Endothelial cell of umbilical vein (primary cell): ENCODE results near the gene CTSZ.

Experiments
- CTCF ChIP-seq, 2 donors: IDR thresholded peaks; 1 replicate in 1 of 2; 2 replicates in 1 of 2; pipeline ENCODE4 v1.5.1; 2011; ENCODE audit warnings: low read length in 2 of 2, mild to moderate bottlenecking in 2 of 2, moderate library complexity in 2 of 2, control low read depth in 1 of 2, inconsistent platforms in 1 of 2, low read depth in 1 of 2; ENCODE audit not compliant: insufficient read depth in 1 of 2; ENCODE audit errors: extremely low read depth in 1 of 2
- EZH2 ChIP-seq: IDR thresholded peaks from 2 replicates; pipeline ENCODE4 v1.6.1; 2012; ENCODE audit warnings: borderline replicate concordance, low read depth, mild to moderate bottlenecking, moderate library complexity, low read length, inconsistent platforms; ENCODE audit not compliant: severe bottlenecking
- GATA2 ChIP-seq: IDR thresholded peaks from 2 replicates; pipeline ENCODE4 v1.7.0; 2011; ENCODE audit warnings: low read depth, mild to moderate bottlenecking, moderate library complexity, mixed read lengths, low read length; ENCODE audit not compliant: insufficient read length, insufficient read depth
- JUN ChIP-seq: IDR thresholded peaks from 2 replicates; pipeline ENCODE4 v1.6.1; 2011; ENCODE audit warnings: borderline replicate concordance, low read depth; ENCODE audit not compliant: insufficient read length, insufficient read depth
- MAX ChIP-seq: IDR thresholded peaks from 2 replicates; pipeline ENCODE4 v1.6.1; 2011; ENCODE audit not compliant: insufficient read depth, insufficient read length
- MYC ChIP-seq: IDR thresholded peaks from one replicate; pipeline ENCODE4 v1.6.1; 2011; ENCODE audit warnings: mild to moderate bottlenecking, low read depth, low read length
- POLR2A ChIP-seq: IDR thresholded peaks from 2 replicates; pipeline ENCODE4 v1.6.1; 2012; ENCODE audit warnings: low read depth, mild to moderate bottlenecking, control low read depth, low read length
- POLR2AphosphoS5 ChIP-seq: IDR thresholded peaks from 2 replicates; pipeline ENCODE4 v1.6.1; 2012; ENCODE audit warnings: low read depth, mild to moderate bottlenecking, control low read depth, low read length, moderate library complexity; ENCODE audit not compliant: insufficient read depth

DNA sequence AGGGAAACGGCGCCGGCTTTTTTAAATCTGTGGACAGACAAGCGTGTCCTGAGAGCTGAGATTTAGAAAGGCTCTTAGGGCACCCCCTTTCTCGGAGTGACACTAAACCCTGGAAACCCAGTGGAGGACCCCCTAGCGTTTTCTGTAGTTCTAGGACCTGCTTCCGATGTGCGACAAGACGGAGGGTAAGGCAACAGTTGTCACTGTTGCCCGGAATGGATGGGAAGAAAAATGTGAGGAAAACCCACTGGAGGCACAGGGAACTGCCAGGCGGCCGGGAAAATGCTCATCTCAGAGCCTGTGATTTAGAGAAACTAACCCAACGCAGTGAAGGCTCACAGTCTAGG is 25.6 kb upstream of the CTSZ start:
- TF ChIP-seq CTCF (IDR thresholded peaks at IDR 0.05; ENCODE audit: extremely low read depth in 1 of 2, insufficient read depth in 1 of 2, low read depth in 1 of 2, low read length in 2 of 2) (no peak), JUN (no peak), EZH2 (no peak), POLR2A (no peak), MYC (no peak), MAX (no peak), POLR2AphosphoS5 (no peak), GATA2 (no peak)
